ENCODE data around the gene SLC7A4. TPM values are rescaled to one million over a fixed set of nuclear protein-coding genes. Genes with fewer than 3 reads are reported as not detected.

SLC7A4 gene
- total RNA-seq, 2 experiments from 2014 or later: not detected

DNA sequence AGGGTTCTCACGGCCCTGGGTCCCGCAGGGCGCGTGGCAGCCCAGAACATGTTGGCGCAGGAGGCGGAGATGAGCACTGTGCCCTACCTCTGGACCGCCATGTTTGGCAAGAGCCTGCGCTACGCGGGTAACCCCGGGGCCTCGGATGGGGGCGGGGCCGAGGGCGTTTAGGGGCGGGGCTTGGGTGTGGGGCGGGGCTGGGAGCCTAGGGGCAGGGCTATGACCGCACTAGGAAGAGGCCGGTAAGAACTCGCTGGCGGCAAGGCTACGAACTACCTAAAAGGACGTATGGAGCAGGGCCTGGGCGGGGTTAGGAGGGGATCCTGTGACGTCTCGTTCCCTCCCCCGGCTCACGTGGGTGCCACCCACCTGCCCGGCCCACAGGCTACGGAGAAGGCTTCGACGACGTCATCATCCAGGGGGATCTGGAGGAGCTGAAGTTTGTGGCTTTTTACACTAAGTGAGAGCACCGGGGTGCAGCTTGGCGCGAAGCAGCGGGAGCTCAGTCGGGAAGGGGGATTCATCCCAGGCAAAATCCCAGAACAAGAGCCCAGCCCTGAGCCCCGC, 53.0 kb downstream of the SLC7A4 start:
- peaks cover 4% of the 10 kb centered on the region for H3K9me3 Mint-ChIP-seq
- peak; percentile 88 for ATAC-seq
- H3K4me3 Mint-ChIP-seq: peak overlapping the region; percentile 52
- POLR2A ChIA-PET: interaction anchor here (5.2 kb wide), 1 partner anchor 22 kb away, joined by 51 read pairs; the partner anchor contains the start of gene THAP7
- no peaks in the 10 kb centered on the region for H3K27me3 Mint-ChIP-seq
- TF ChIP-seq, protein P1, sequence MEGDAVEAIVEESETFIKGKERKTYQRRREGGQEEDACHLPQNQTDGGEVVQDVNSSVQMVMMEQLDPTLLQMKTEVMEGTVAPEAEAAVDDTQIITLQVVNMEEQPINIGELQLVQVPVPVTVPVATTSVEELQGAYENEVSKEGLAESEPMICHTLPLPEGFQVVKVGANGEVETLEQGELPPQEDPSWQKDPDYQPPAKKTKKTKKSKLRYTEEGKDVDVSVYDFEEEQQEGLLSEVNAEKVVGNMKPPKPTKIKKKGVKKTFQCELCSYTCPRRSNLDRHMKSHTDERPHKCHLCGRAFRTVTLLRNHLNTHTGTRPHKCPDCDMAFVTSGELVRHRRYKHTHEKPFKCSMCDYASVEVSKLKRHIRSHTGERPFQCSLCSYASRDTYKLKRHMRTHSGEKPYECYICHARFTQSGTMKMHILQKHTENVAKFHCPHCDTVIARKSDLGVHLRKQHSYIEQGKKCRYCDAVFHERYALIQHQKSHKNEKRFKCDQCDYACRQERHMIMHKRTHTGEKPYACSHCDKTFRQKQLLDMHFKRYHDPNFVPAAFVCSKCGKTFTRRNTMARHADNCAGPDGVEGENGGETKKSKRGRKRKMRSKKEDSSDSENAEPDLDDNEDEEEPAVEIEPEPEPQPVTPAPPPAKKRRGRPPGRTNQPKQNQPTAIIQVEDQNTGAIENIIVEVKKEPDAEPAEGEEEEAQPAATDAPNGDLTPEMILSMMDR (IDR thresholded peaks at IDR 0.05): no peak
- CTCF ChIA-PET: interaction anchor here (0.6 to 4.2 kb wide), 3 partner anchors 18 to 62 kb away, joined by 3 to 13 read pairs (median 4); partner anchors contain the start of gene CRKL
- peaks cover 6% of the 10 kb centered on the region for H3K36me3 Mint-ChIP-seq (ENCODE audit: low read depth)
- peak; percentile 85 for DNase-seq
- peak overlapping the region; percentile 57 for H3K27ac Mint-ChIP-seq
- peaks cover 39% of the 10 kb centered on the region for H3K4me1 Mint-ChIP-seq (ENCODE audit: low read depth)
- intact Hi-C loops (cut with micrococcal nuclease): loop anchor here (10.0 kb wide), 1 partner anchor 55 kb away; no protein-coding TSS in a partner anchor

Small RNAs within 50 kb of the gene (microRNA-seq; reads per million reads assigned to microRNA genes)
- not detected for gene MIR649 (ENCODE audit: borderline microRNAs expressed, borderline replicate concordance)

Other genes starting within 250 kb of the SLC7A4 start
- gene PI4KA, start 173.8 kb downstream of the SLC7A4 start, total RNA-seq: 10 to 100 TPM; 63.9 to 64.1 TPM
- 10 to 100 TPM; 20.0 to 22.6 TPM for gene SNAP29, start 173.6 kb downstream of the SLC7A4 start, total RNA-seq
- 100 to 1,000 TPM in 1 of 2 experiments, 10 to 100 TPM in 1; 99.1 to 102 TPM for gene CRKL, start 115.2 kb downstream of the SLC7A4 start, total RNA-seq
- gene AIFM3, start 65.3 kb downstream of the SLC7A4 start, total RNA-seq: under 1 TPM; 0.25 to 0.40 TPM
- 10 to 100 TPM; 29.1 to 34.5 TPM for gene LZTR1, start 50.3 kb downstream of the SLC7A4 start, total RNA-seq
- gene THAP7, start 30.4 kb downstream of the SLC7A4 start, total RNA-seq: 10 to 100 TPM; 23.7 to 23.8 TPM
- under 1 TPM; 0.22 to 0.25 TPM for gene P2RX6, start 17.4 kb downstream of the SLC7A4 start, total RNA-seq
- gene LRRC74B, start 13.4 kb upstream of the SLC7A4 start, total RNA-seq: not detected

Measured in activated CD8-positive, alpha-beta T cell treated with anti-CD3 and anti-CD28 coated beads for 36 hours (primary cell).